ENCODE measurements around the gene PPP1R18. TPM values are rescaled to one million over a fixed set of nuclear protein-coding genes. Genes with fewer than 3 reads are reported as not detected.
A peak's percentile ranks its signal among the peaks of the same experiment; 100 is the strongest.

PPP1R18 gene
- polyA plus RNA-seq, 4 donors, result 32.3 to 40.7 (median 37.6) TPM

GRCh38 chr6:30690403-30691207 is 4.2 kb upstream of the PPP1R18 start, which contains the start of gene NRM:
Gene NRM, minus strand, starts transcription at chr6:30690984. Its CDS starts 10 bp downstream, at chr6:30690974.
- DNase-seq (ENCODE audit: low read depth in 4 of 4, low spot score in 2 of 4), result peak; percentile 79 to 93 (median 86)

GRCh38 chr6:30689985-30690384 is 3.5 kb upstream of the PPP1R18 start:
- DNase-seq (ENCODE audit: low read depth in 4 of 4, low spot score in 2 of 4), result no peak

- no peak for DNase-seq (ENCODE audit: low read depth in 4 of 4, low spot score in 2 of 4)
Observed at GRCh38 chr6:30689022-30689865, 2.8 kb upstream of the PPP1R18 start.

DNA sequence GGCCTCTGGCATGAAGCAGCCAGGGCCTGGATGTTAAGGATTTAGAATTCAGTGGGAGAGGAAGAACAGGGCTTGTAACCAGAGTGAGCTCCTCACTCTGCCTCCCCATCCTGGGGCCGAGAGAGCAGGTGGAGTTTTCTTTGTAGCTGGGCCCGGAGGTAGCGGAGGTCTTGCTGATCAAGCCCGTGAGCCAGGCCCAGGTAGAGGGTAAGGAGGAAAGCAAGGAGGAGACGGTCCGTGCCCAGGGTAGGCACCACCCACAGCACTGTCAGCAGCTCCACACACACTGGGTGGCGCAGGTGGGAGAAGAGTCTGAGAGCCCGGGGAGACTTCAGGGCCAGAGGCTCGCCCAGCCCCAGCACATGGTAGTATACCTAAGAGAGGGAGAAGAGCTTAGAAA is 2.1 kb upstream of the PPP1R18 start:
- no peak for DNase-seq (ENCODE audit: low read depth in 4 of 4, low spot score in 2 of 4)

GRCh38 chr6:30687659-30688431 is 1.4 kb upstream of the PPP1R18 start:
- no peak for DNase-seq (ENCODE audit: low read depth in 4 of 4, low spot score in 2 of 4)

DNA sequence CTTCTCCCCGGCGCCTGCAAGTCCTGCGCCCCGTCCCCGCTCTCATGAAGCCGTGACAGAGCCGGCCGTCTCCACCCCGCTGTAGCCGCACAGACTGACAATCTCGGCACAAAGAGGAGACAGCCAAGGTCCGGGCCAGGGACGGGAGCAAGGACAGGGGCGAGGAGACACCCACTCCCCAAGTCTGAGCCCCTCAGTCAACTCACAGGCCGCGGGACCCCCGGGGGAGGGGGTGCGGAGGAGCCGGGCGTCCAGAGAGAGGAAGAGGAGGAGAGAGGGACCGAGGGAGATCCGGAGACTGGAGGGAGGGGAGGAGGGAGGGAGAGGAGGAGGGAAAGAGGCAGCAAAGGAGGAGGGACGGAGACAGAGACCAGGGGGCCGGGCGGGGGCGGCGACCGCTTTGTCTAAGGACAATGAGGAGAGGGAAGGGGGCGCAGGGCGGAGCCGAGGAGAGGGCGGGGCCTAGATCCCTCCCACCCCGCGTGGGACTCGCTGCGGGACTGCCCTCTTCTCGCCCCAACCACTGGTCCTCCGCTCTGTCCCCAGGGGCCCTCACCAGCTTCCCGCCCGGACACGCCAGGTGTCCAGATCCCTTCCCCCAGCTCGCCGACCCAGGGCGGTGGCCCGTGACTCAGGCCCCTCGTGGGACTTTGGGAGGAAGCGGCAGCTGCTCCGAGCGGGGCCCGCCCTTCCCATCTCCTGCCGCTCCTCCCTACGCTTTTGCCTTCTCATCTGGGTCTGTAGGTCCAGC is 638 bp upstream of the PPP1R18 start:
- peak; percentile 75 to 87 (median 80) for DNase-seq (ENCODE audit: low read depth in 4 of 4, low spot score in 2 of 4)

DNA sequence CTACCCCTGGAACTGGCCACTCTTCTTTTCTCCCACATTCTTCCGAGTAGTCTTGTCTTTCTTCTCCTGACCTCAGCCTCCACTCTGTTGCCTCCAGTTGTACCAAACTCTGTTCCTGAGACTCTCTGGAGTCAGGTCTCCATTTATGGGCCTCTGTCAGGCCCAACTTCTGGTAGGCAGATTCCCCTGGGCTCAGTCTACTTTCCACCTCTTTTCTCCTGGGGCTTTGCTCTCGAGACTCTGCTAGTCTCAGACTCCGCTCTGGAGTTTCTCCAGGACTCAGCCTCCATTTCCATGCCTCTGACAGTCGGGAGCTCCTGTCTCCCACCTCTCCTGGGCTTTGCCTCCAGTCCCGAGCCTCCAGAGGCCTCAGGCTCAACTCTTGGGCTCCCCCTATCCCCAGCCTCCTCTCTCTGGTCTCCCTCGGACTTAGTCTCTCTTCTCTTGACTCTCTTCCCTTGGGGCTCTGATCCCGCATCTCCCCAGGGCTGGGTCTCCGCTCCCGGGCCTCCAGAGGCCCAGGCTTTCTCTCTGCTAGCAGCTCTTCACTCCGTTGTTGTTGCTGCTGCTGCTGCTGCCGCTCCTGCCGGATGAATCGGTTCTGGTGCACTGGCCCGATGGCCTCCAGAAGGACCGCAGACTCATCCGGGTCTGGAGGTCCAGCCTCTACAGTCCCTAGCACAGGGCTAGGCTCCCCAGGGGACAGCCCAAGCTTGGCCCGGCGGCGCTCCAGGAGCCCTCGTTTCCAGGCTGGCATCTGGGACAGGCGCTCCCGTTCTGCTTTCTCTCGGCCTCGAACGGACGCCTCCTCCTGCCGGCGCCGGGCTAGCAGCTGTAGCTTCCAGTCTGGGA is 1.1 kb downstream of the PPP1R18 start:
- no peak for DNase-seq (ENCODE audit: low read depth in 4 of 4, low spot score in 2 of 4)

DNA sequence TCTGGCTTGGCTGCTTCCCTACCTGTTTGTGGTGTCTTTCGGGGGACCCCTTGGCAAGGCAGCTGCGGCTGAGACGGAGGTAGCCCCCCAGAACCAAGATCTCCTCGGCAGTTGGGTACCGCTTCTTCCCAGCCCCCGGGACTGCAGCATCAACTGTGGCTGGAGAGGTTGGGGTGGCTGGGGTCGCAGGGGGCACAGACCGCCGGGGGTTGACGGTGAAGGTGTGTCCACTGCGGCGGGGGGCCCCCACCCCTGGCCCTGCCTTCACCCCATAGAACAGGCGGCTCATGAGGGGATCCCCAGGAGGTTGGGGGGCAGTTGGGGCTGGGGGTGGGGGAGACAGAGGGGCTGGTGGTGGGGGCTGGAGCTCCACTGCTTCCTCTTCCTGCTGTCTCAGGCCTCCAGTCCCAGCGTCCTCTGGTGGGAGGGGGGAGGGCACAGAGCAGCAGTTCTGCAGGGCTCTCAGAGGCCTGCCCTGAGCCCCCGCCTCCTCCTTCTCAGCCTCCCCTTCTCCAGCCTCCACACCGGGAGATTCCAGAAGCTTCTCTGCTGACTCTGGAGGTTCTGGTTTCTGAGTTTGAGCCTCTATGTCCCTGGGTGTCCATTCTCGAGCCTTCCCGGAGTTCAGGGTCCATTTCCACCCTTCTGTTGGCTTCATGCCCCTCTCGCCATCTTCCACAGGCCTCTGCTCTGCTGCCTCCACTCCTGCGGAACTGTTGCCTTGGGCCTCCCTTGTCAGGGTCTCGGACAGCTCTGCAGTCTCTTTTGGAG is 1.9 kb downstream of the PPP1R18 start:
- DNase-seq (ENCODE audit: low read depth in 4 of 4, low spot score in 2 of 4), result no peak

DNA sequence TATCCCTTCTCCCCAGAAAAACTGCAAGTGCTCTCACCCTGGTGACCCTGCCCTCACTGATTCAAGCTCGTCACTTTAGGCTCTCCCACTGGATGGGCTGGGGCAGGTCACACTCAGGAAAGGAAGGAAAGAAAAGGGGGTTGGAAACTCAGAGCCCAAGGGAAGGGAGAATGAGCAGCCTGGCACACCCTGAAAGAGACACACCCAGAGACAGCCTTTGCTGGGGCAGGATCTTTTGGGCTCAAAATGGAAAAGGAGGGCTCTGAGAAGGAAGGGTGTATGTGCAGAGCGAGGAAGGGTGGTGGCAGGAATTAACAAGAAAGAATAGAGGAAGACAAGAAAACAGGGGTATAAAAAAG is 2.5 kb downstream of the PPP1R18 start:
- DNase-seq (ENCODE audit: low read depth in 4 of 4, low spot score in 2 of 4), result no peak

DNA sequence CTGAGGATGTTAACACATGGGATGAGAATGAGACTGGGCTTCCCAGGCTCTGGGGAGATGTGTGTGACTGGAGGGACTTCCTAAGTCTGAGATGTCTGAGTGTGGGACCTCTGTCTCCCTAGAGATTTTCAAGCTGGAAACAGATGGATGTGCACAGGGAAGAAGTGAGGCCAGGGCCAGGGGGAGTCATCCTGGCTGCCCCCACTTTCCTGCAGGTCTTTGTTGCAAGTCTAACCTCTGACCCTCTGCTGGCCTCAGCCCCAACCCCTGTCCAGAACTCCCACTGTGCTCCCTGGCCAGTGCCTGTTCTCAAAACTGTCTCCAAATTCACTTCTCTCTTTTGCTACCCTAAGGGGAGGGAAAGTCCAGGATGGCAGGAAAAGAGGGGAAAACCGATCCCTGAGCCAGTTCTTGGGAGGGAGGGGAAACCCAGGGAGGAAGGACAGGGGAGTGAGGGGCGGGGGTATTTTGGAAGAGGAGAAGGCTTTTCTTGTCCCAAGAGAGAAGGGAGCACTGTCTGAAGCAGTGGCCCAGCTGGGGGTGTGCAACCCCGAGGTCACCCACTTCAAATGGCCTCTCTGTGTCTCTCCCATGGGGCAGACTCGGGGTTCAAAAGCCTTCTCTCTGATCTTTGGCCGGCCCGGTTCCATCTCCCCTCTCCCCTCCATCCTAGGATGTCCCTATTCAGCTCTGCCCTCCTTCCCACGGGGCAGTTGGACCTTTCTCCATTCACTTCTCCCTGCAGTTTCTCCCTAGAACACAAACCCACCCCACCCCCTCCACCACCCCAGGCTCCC is 3.1 kb downstream of the PPP1R18 start:
- DNase-seq (ENCODE audit: low read depth in 4 of 4, low spot score in 2 of 4), result no peak

DNA sequence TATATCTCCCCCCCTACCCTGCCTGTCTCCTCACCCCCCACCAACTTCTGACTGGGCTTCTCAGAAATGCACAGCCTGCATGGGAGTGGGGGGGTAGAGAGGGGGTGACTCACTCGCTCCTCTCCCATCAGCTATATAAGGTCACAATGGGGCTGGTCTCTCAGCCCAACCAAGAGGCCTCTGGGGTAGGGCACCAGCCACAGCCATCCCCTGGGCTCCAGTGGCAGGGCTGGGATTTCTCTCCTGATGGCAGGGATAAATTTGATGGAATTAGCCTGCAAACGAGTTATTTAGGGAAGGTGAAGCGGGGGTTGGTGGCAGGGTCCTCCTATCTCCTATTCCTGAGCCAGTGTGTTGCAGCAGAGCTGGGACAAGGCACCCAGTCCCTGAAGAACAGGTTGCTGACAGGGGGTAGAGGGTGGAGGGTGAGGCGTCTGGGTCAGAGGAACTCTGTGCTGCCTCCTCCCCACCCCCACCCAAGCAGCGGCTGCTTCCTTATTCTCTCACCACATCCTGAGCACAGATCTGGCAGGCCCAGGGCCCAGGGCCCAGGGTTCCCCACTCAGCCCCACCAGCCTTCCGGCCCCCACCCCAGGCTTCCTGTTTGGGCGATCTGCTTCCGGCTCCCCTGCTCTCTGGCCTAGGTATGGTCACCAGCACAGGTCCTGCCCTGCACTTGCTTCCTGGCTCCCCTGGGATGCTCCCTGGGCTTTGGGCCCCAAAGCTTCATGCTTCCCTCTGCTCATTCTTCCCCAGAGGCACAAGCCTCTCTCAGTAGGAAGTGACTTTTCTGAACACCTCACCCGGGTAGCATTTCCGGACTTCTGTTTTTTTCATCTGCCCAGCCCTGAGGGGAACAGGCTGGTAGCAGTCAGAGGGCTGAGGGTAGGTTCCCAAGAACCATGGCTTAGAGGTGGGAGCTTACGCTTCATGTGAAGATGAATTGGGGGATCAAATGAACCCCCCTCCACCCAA is 4.0 kb downstream of the PPP1R18 start:
- no peak for DNase-seq (ENCODE audit: low read depth in 4 of 4, low spot score in 2 of 4)

DNA sequence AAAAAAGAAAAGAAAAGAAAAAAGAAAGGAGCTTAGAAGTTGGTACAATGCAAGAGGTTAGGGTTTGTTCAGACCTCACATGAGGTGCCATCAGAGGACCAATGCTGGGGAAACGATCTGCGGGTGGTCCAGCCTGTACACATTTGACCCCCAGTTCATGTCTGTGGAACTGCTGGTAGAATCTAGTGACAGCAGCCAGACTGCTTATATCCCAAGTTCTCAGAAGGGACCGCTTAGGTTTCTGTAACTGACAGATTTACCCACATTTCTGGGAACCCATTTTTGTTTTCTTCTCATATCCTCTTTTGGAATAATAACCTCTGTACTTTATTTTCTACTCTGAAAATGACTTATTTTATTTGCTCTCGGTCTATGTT is 4.7 kb downstream of the PPP1R18 start:
- no peak for DNase-seq (ENCODE audit: low read depth in 4 of 4, low spot score in 2 of 4)

DNA sequence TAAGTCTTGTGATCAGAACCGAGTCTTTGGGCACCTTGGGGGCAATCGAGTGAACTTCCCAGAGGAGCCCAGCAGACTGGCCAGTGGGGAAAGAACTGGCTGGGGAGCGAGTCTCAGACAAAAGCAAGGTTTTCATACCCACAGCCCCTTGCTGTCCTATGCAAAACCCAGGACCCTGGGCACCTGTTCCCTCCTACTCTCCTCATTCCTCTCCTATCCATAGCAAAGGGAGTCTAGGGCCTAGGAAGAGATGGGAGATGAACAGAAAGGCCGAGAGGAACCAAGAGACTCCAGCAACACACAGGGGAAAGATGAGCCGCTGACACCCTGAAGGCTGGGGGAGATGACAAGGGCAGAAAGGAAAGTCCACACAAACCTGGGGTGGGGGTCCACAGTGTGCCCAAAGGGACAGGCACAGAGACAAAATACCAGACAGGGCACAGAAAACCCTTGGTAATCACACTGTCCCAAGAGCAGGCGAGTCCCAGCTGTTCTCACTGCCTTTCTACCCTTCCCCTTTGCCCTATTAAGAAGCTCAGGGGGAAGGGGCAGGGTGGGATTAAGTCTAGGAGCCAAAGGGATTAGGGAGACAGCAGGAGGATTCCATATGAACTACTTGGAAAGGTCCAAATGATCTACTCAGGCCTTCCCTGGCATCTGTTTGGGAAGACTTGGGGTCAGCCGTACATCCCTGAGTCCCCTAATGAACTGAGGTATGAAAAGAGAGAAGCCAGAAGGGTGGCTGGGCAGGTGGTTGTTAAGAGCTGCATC is 6.5 kb downstream of the PPP1R18 start:
- no peak for DNase-seq (ENCODE audit: low read depth in 4 of 4, low spot score in 2 of 4)

DNA sequence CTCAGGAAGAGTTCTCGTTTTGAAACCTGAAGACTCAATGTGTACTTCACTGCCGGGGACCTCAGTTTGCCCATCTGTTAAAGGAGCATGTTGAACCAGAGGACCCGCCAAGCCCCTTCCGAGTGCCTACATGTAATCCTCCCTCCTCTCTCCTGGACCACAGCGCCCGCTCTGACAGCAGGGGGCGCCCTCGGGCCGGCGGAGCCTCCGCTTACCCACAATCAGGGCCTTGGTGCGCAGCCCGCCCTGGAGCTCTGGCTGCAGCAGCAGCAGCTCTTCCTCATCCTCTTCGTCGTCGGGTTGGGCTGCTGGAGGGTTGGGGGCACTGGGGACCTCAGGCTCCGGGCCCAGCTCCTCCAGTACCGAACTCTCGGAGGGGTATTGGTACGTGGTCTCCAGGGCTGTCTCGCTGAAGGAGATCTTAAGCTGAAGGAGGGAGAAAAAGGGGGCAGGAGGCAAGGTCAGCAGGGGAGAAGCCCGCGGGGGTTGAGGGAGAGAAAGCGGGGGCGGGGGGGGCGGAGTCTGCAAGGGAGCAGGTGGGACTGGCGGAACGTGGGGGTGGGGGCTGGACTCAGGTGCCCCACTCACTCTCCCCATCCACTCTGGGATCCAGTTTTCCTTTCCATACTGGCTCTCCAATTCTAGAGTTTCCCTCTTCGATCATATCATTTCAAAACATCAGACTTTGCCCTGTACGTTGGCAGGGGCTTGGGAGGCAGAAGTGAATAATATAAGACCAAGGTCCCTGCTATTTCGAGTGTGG is 7.3 kb downstream of the PPP1R18 start:
- peak in 1 of 4 donors; percentile 65 for DNase-seq (ENCODE audit: low read depth in 4 of 4, low spot score in 2 of 4)

GRCh38 chr6:30676660-30677285 is 9.7 kb downstream of the PPP1R18 start:
- DNase-seq (ENCODE audit: low read depth in 4 of 4, low spot score in 2 of 4), result no peak

All from left renal cortex interstitium (tissue), 4 donors.